ENCODE measurements around the gene ERI3. TPM values are rescaled to one million over a fixed set of nuclear protein-coding genes. Genes with fewer than 3 reads are reported as not detected.

ERI3 gene
- total and polyA plus RNA-seq, 9 of the 15 experiments (the other 6 are each of a cell fraction or from before 2014, with no cell fraction given) = 47.8 to 93.4 (median 67.2) TPM

DNA sequence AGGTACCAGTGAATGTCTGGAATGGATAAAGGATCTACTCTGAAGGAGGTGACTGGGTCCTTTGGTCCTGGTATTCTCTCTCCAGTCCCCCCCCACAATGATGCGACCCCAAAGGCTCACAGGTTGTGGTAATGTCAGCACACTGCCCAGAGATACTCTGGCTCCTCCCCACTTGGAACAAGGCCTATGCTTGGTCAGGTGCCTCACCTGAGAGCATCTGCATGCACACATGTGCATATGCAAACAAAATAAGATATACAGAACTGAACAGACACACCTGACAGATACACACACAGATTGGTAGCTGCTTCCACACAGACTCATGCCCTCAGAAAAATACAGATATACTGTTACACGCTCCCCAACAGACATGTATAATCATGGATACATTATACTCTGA is 108.3 kb downstream of the ERI3 start:
- no peak overlapping the region for H3K9ac ChIP-seq (ENCODE audit: insufficient read depth in 1 of 2, low read depth in 2 of 2, low read length in 2 of 2)
- H2AFZ ChIP-seq (ENCODE audit: low read depth, low read length) = no peak overlapping the region
- intact Hi-C loops (cut with micrococcal nuclease) (no loop called here), in situ Hi-C loops (cut with MboI) (no loop called here)
- H3K36me3 ChIP-seq (ENCODE audit: control insufficient read depth, insufficient read depth, low read length) = peaks cover 14% of the 10 kb centered on the region; the same call in 2 of the 3 replicates
- TF ChIP-seq MCM7 (IDR thresholded peaks at IDR 0.05) (no peak), SMARCA5 (IDR thresholded peaks at IDR 0.05) (no peak)
- ATAC-seq (no peak), FAIRE-seq (no peak), DNase-seq (ENCODE audit: extremely low read depth in 1 of 4, low spot score in 3 of 4) (no peak)
- H3K79me2 ChIP-seq (ENCODE audit: control insufficient read depth, insufficient read depth, low read length) = no peaks in the 10 kb centered on the region
- H3K9me1 ChIP-seq (ENCODE audit: control insufficient read depth, insufficient read depth, low read length) = peaks cover under 1% of the 10 kb centered on the region
- ChIA-PET CTCF (ENCODE audit: low intra/inter-chr PET ratio) (no interaction called here), POLR2A (interaction anchor here (0.5 to 0.9 kb wide), 3 partner anchors 9 to 255 kb away, joined by 3 to 4 read pairs (median 3); no protein-coding TSS in a partner anchor)
- no peak overlapping the region for H3K4me3 ChIP-seq
- H3K9me3 ChIP-seq (replicated peaks; ENCODE audit: control insufficient read depth, insufficient read depth, low read depth, low read length) = no peaks in the 10 kb centered on the region
- peaks cover 1 to 13% of the 10 kb centered on the region in 2 experiments; a peak in 3 of 5 replicates for H3K4me1 ChIP-seq (replicated peaks in 1 of 2; ENCODE audit: control insufficient read depth in 2 of 2, insufficient read depth in 2 of 2, low read length in 2 of 2)
- H3K27me3 ChIP-seq (ENCODE audit: control insufficient read depth in 2 of 2, insufficient read depth in 2 of 2, low read length in 2 of 2) = no peaks in the 10 kb centered on the region
- H3K4me2 ChIP-seq (ENCODE audit: insufficient read depth, low read length) = no peak overlapping the region
- H3K27ac ChIP-seq (ENCODE audit: extremely low read depth, low read depth, low read length) = no peak overlapping the region
- BruUV-seq (replicated peaks) = no TSS peak
- peaks cover 20% of the 10 kb centered on the region for H4K20me1 ChIP-seq (replicated peaks; ENCODE audit: control insufficient read depth, insufficient read depth, low read length)
- 82% methylated on average over 2 of the region's 2 CpGs for WGBS (ENCODE audit: insufficient coverage, low coverage, missing lambda C conversion rate)

GRCh38 chr1:44244986-44245385 is 110.1 kb downstream of the ERI3 start:
- ChIA-PET POLR2A (no interaction called here), CTCF (ENCODE audit: low intra/inter-chr PET ratio) (no interaction called here)
- H3K9ac ChIP-seq (ENCODE audit: insufficient read depth in 1 of 2, low read depth in 2 of 2, low read length in 2 of 2) = peak overlapping the region in 1 of 2 experiments; percentile 29; a peak in 1 of 4 replicates
- in situ Hi-C loops (cut with MboI) (no loop called here), intact Hi-C loops (cut with micrococcal nuclease) (no loop called here)
- H3K9me3 ChIP-seq (replicated peaks; ENCODE audit: control insufficient read depth, insufficient read depth, low read depth, low read length) = no peaks in the 10 kb centered on the region
- no peak overlapping the region for H3K4me2 ChIP-seq (ENCODE audit: insufficient read depth, low read length)
- DNase-seq (ENCODE audit: extremely low read depth in 1 of 4, low spot score in 3 of 4) = no peak
- peaks cover 11 to 18% of the 10 kb centered on the region in 2 experiments; a peak in 3 of 5 replicates for H3K4me1 ChIP-seq (replicated peaks in 1 of 2; ENCODE audit: control insufficient read depth in 2 of 2, insufficient read depth in 2 of 2, low read length in 2 of 2)
- H4K20me1 ChIP-seq (replicated peaks; ENCODE audit: control insufficient read depth, insufficient read depth, low read length) = peaks cover 17% of the 10 kb centered on the region
- H3K27me3 ChIP-seq (ENCODE audit: control insufficient read depth in 2 of 2, insufficient read depth in 2 of 2, low read length in 2 of 2) = no peaks in the 10 kb centered on the region
- TF ChIP-seq ZC3H11A (IDR thresholded peaks at IDR 0.05; ENCODE audit: low read depth, low read length) (no peak), ZNF277 (CRISPR knock-in tag; IDR thresholded peaks at IDR 0.05; ENCODE audit: borderline replicate concordance) (no peak), EP300 (IDR thresholded peaks at IDR 0.05; ENCODE audit: low read length) (no peak), NR2C1 (IDR thresholded peaks at IDR 0.05) (0 out of 2 replicates have a peak, but pooled peaks have one; percentile 14), NR2C1 (tag; IDR thresholded peaks at IDR 0.05) (0 out of 2 replicates have a peak, but pooled peaks have one; percentile 45), NFRKB (IDR thresholded peaks at IDR 0.05; ENCODE audit: low read depth) (no peak), NR2C2 (CRISPR knock-in tag; IDR thresholded peaks at IDR 0.05) (0 out of 2 replicates have a peak, but pooled peaks have one; percentile 42), NR2C2 (tag; IDR thresholded peaks at IDR 0.05) (no peak)
- H2AFZ ChIP-seq (ENCODE audit: low read depth, low read length) = no peak overlapping the region
- ATAC-seq = no peak
- H3K79me2 ChIP-seq (ENCODE audit: control insufficient read depth, insufficient read depth, low read length) = no peaks in the 10 kb centered on the region
- FAIRE-seq = no peak
- peaks cover 22% of the 10 kb centered on the region for H3K36me3 ChIP-seq (ENCODE audit: control insufficient read depth, insufficient read depth, low read length)
- 88% methylated on average over 9 of the region's 9 CpGs for WGBS (ENCODE audit: insufficient coverage, low coverage, missing lambda C conversion rate)
- no peak overlapping the region for H3K4me3 ChIP-seq
- BruUV-seq (replicated peaks) = no TSS peak
- no peak overlapping the region for H3K27ac ChIP-seq (ENCODE audit: extremely low read depth, low read depth, low read length)
- H3K9me1 ChIP-seq (ENCODE audit: control insufficient read depth, insufficient read depth, low read length) = peaks cover 5% of the 10 kb centered on the region
